GM18498 (cell line): ENCODE measurements around the gene ANKRD65.
"Not testable (repeated sequence)": the region's sequence is repeated elsewhere in the genome, so short reads cannot be mapped to it uniquely, and the experiment has no call there.

Experiments
- ATAC-seq: cut with Tn5 transposase; IDR thresholded peaks from one replicate; pipeline ENCODE4 v1.9.1; 2021; ENCODE audit warnings: mild to moderate bottlenecking, moderate library complexity; ENCODE audit not compliant: unreplicated experiment

The ANKRD65 gene

DNA sequence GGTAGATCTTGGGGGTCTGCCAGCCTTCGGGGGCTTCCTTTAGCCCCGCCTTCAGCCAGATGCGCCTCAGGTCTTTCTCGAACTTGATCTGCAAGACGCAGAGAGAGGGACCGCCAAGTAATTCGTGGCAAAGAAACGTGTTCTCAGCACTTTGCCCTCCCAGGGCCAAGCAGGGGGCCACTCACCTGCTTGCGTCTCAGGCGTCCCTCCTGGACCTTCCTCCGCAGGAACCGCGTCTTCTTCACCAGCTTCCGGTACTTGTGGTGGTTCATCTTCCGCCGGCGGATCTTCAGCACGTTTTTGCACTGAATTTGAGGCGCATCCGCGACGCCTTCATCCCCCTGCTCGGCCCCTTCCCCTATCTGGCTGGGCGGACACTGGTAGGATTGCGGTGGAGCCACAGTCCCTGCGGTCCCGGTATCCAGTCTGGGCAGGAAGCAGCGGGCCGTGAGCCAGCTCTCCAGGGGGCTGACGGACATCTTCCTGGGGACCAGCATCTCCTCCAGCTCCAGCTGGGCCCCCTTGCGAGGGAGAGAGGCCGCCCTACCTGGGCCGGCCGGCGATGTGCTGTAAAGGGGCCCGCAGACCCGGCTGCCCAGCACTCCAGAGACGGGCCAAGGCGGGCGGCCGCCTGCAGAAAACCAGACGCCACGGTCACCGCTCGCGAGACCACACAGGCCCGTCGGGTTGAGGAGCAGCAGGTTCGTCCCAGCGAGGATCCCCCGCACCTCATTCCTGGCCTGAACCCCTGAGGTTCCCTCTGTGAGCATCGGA lies 47.1 kb downstream of the ANKRD65 start:
- ATAC-seq, result no peak

DNA sequence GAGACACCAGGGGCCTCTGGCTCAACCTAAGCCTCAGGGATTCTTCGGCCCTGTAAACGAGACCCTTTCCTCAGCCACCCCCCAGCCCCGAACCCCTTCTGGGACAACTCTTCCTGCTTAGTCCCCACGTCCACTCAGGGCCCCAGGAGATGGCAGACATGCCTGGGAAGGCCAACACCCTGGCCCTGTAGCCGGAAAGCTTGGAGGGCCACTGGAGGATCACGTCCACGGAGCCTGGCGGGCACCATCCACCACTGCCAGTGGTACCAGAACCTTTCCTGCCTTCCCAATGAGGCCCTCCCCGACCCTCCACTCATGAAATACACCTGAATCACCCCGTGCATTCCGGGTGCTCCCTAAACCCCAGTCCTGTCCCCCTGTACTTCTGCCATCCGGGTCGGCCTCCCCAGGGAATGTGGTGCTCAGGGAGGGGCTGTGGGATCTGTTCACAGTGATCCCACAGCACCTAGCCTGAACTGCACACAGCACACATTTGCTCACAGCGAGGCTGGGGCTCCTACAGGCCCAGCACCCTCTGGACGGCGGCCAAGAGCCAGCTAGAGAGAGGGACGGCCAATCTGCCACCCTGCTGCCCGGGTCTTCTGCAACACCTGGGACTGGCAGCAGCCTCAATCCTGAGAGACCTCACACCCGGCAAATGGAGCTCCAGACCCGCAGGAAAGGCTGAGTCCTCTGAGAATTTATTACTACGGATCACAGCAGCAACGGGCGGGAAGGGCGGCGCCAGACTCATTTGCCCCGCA lies 47.8 kb downstream of the ANKRD65 start:
- no peak for ATAC-seq

DNA sequence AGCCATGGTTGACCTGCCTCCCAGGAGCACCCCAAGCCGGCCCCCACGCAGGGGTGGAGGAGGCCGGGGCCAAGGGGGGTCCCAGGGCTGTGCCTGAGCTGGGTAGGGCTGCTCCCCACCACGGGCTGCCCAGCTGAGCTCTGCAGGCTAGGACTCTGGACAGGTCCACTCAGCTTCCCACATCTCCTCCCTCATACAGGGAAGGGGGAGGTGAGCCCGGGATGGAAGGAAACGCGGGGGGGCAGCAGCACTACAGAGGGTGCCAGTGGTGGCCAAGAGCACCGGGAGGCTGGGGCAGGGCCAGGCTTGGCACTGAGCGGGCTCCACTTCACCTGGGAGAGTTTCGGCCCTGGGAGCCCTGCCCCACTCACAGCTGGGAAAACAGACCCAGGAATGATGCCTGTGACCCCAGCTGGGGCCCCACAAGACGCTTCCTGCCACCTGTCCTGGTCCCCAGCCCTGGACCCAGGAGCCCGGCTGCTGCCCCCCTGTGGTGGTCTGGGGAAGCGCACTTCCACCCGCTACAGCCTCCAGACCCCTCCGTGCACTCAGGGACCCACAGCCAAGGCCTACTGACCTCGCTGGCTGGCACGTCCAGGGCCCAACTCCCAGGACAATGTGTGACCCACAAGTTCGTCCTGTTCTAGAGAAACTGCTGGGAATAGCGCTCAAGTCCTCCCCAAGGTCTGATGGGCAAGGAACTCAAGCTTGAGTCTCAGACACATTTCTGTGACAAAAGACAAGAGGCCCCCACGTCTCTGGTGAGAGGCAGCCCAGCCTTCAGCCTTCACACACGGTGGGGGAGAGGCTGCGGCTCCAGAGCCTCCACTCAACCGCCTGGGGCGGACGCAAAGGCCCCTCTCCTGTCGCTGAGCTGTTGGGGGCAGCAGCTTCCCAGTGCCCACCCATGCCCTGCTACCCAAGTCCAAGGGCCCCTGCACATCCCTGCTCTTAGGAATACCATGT lies 49.0 kb downstream of the ANKRD65 start:
- no peak for ATAC-seq

DNA sequence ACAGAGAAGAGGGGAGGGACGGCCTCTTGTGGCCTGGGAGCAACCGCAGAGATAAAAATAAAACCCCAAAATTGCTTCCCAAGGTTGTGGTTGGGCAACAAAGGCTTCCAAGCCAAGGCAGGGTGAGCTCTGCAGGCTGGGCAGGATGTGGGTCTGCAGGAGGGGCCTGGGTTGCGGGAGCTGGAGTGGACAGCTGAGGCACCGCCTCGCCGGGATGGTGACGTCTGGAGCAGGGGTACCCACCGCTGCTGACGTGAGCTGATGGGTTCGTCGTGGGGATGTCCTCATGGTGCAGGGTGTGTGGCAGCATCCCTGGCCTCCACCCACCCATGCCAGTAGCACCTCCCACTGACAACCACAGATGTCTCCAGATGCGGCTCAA lies 49.7 kb downstream of the ANKRD65 start:
- no peak for ATAC-seq

DNA sequence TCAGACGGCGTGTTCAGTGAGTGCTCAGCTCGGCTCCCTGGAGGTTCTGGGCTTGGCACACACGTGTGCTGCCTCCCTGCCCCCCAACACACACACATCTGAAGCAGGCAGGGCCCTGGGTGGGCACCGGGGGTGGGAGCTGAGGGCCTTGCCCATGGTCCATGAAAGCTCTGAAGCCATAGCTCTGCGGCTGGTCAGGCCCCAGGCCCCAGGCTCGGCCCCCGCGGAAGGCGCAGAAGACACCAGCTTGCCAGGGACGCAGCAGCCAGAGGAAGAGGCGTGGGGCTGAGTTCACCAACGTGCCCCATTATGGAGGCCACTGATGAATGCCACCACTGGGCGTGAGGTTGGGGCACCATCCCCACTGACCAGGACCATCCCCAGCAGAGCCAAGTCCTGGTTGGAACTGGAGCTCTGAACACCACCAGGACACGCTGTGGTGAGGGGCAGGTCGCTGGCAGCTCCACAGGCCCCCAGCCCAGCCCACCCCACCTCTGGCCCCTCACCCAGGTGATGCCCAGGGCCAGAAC lies 50.2 kb downstream of the ANKRD65 start:
- no peak for ATAC-seq

DNA sequence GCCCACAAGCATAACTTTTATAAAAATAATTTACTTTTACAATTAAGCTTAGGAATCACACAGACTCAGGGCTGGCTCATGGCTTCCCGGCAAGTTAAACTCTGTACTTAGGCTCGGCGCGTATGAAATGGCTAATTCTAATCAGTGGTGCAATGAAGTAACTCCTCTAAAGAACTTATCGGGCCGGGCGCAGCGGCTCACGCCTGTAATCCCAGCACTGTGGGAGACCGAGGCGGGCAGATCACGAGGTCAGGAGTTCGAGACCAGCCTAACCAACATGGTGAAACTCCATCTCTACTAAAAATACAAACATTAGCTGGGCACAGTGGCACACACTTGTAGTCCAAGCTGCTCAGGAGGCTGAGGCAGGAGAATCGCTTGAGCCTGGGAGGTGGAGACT lies 51.0 kb downstream of the ANKRD65 start:
- ATAC-seq, result not testable (repeated sequence)
